Measurements from ENCODE around the gene KRTAP4-7.
"Not testable (repeated sequence)": the region's sequence is repeated elsewhere in the genome, so short reads cannot be mapped to it uniquely, and the experiment has no call there.

Gene KRTAP4-7

DNA sequence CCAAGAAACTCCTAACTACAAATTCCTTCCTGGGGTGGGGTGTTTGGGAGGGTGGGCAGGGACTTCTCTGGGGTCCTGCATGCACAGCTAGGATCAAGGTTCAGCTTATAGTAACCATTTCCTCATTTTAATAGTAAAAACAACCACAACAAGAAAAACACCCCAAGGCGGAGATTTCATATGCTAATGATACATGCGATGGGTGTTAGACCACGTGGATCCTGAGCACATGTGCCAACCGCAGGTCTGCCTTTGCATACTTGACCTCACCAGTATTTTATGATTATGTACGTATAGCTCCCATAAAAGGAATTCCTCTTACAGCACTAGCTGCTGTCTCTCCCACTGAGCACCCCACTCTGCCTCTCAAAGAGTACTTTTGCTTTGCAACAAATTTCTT, 32.3 kb downstream of the KRTAP4-7 start:
- H3K36me3 ChIP-seq (ENCODE audit: control insufficient read depth, insufficient read depth, low read length), result no peaks in the 10 kb centered on the region
- H3K4me3 ChIP-seq (ENCODE audit: low read depth, low read length), result no peak overlapping the region
- H3K4me1 ChIP-seq, result no peaks in the 10 kb centered on the region
- H3K27me3 ChIP-seq (ENCODE audit: control insufficient read depth, insufficient read depth, low read length), result no peaks in the 10 kb centered on the region
- H3K79me2 ChIP-seq, result no peaks in the 10 kb centered on the region
- H3K4me2 ChIP-seq (ENCODE audit: low read length), result no peak overlapping the region
- no peak overlapping the region for H2AFZ ChIP-seq
- H3K27ac ChIP-seq, result no peak overlapping the region
- TF ChIP-seq CTCF (IDR thresholded peaks at IDR 0.05), result no peak
- no peaks in the 10 kb centered on the region for H3K9me3 ChIP-seq (ENCODE audit: control insufficient read depth, low read length)
- no peak overlapping the region for H3K9ac ChIP-seq

- H3K4me1 ChIP-seq; H3K27ac ChIP-seq; H3K27me3 ChIP-seq (ENCODE audit: control insufficient read depth, insufficient read depth, low read length); H3K79me2 ChIP-seq; H3K9ac ChIP-seq; H2AFZ ChIP-seq; H3K36me3 ChIP-seq (ENCODE audit: control insufficient read depth, insufficient read depth, low read length); H3K4me3 ChIP-seq (ENCODE audit: low read depth, low read length); H3K9me3 ChIP-seq (ENCODE audit: control insufficient read depth, low read length); H3K4me2 ChIP-seq (ENCODE audit: low read length): not testable (repeated sequence)
These were observed 34.0 kb downstream of the KRTAP4-7 start, which contains the start of gene KRTAP4-11 for GRCh38 chr17:41117846-41118386. TSS of gene KRTAP4-11 (minus strand) at chr17:41118373. CDS start at chr17:41118315, 58 bp downstream.

DNA sequence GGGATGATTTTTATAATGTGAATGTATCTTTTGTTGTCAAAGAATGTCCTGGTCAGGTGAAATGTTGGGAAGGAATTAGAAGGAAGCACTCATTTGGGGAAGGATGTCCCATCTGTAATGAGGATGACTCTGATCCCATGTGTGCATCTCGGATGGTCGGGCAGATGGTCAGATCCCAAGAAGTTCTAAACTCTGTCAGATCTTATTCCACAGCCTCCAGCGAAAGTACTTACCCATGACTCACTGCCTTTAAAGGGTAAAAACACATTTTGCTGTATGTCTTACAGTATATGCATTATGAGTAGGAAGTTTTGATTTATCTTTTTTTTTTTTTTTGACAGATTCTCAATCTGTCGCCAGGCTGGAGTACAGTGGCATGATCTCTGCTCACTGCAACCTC, 34.8 kb downstream of the KRTAP4-7 start:
- Histone ChIP-seq H3K9me3 (ENCODE audit: control insufficient read depth, low read length) (no peaks in the 10 kb centered on the region), H3K4me3 (ENCODE audit: low read depth, low read length) (no peak overlapping the region), H3K27me3 (ENCODE audit: control insufficient read depth, insufficient read depth, low read length) (no peaks in the 10 kb centered on the region), H3K36me3 (ENCODE audit: control insufficient read depth, insufficient read depth, low read length) (no peaks in the 10 kb centered on the region), H3K4me2 (ENCODE audit: low read length) (no peak overlapping the region), H3K4me1 (no peaks in the 10 kb centered on the region), H3K27ac (no peak overlapping the region), H3K79me2 (no peaks in the 10 kb centered on the region), H3K9ac (no peak overlapping the region), H2AFZ (no peak overlapping the region)
- TF ChIP-seq CTCF (IDR thresholded peaks at IDR 0.05), result no peak

DNA sequence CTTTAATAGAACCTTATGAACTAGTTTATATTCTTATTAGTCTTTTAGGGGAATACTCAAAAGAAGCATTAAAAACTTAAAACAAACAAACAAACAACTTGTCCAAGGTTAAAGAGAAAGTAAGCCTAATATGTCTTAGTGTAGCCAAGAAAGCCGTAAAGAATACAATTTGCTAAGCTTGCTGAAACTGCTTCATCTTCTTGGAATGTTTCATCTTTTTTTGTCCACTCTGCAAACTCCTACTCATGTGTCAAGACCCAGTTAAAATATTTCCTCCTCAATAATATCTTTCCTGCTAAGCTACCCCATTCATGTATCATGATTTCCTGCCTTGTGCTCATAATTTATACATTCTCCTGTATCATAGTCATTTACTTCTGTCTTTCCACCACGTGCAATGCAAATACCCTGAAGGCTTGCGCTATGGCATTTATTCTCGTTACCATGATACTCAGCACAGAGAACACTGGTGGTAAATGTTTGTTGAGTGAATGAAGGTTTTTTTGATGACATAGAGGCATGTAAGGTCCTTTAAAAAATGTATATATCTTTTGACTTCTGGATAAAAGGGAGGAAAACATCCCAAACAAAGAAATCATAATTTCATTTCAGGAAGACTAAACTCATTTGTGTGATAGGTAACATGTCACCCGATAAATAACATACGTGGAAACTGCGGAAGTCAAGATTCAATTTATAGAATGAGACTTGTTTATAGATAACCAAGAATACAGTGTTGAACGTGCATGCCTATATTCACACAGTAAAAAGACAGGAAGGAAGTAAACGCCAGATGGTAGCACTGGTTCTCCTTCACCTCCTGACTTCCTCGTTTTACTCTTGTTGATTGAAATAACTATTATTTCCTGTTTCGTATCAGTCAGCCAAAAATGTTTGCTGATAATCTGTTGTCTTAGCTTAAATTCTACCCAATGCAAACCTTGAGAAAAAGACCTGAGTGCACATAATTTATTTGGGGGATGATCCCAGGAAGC, 36.0 kb downstream of the KRTAP4-7 start:
- not testable (repeated sequence) for H3K4me1 ChIP-seq; H3K27me3 ChIP-seq (ENCODE audit: control insufficient read depth, insufficient read depth, low read length)

GRCh38 chr17:41121742-41122141, 37.8 kb downstream of the KRTAP4-7 start:
- Histone ChIP-seq H3K27me3 (ENCODE audit: control insufficient read depth, insufficient read depth, low read length) (no peaks in the 10 kb centered on the region), H3K9ac (no peak overlapping the region), H3K79me2 (no peaks in the 10 kb centered on the region), H3K9me3 (ENCODE audit: control insufficient read depth, low read length) (no peaks in the 10 kb centered on the region), H3K4me1 (no peaks in the 10 kb centered on the region), H3K27ac (no peak overlapping the region), H3K4me3 (ENCODE audit: low read depth, low read length) (no peak overlapping the region), H3K4me2 (ENCODE audit: low read length) (no peak overlapping the region), H2AFZ (no peak overlapping the region), H3K36me3 (ENCODE audit: control insufficient read depth, insufficient read depth, low read length) (no peaks in the 10 kb centered on the region)
- no peak for TF ChIP-seq CTCF (IDR thresholded peaks at IDR 0.05)

More for the DNA sequence above, 36.0 kb downstream of the KRTAP4-7 start:
- H3K9me3 ChIP-seq (ENCODE audit: control insufficient read depth, low read length); H3K9ac ChIP-seq; H3K36me3 ChIP-seq (ENCODE audit: control insufficient read depth, insufficient read depth, low read length); H3K79me2 ChIP-seq; H3K4me2 ChIP-seq (ENCODE audit: low read length); H3K4me3 ChIP-seq (ENCODE audit: low read depth, low read length); H2AFZ ChIP-seq; H3K27ac ChIP-seq: not testable (repeated sequence)

DNA sequence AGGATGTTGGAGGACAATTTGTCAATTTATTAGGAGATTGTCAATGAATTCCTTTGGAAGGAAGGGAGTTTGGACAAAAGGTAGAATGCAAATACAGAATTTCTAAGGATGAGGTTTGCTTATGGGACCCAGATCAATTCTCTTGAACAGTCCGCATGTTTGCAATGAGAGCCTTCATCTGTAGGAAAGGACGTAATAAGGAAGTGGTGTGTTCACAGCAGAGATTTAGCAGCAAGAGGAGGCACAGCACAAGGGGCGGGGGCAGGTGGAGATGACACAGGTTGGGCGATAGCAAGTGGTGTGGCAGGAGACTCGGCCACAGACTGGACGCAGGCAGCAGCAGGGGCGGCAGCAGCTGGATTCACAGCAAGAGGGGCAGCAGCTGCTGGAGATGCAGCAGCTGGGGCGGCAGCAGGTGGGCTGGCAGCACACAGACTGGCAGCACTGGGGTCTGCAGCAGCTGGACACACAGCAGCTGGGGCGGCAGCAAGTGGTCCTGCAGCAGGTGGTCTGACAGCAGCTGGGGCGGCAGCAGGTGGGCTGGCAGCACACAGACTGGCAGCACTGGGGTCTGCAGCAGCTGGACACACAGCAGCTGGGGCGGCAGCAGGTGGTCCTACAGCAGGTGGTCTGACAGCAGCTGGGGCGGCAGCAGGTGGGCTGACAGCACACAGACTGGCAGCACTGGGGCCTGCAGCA, 39.5 kb downstream of the KRTAP4-7 start:
- not testable (repeated sequence) for H3K79me2 ChIP-seq; H3K27ac ChIP-seq; H3K4me2 ChIP-seq (ENCODE audit: low read length); H3K27me3 ChIP-seq (ENCODE audit: control insufficient read depth, insufficient read depth, low read length); H3K9me3 ChIP-seq (ENCODE audit: control insufficient read depth, low read length); H3K4me1 ChIP-seq; H2AFZ ChIP-seq; H3K4me3 ChIP-seq (ENCODE audit: low read depth, low read length); H3K9ac ChIP-seq; H3K36me3 ChIP-seq (ENCODE audit: control insufficient read depth, insufficient read depth, low read length)

DNA sequence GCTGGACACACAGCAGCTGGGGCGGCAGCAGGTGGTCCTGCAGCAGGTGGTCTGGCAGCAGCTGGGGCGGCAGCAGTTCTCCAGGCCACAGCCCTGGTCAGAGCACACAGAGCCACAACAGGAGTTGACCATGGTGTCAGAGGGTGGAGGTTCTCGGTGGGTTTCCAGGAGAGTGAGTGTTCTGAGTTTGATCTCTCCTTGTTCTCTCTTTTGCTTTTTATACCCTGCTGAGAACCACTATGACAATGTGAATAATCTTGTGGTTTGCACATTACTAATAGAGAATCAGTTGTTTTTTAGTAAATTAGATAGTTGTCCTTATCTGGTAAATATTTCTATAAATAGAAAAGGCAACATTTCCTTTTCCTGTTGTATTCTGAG, 40.0 kb downstream of the KRTAP4-7 start, which contains the start of gene KRTAP4-12:
KRTAP4-12 (minus strand) TSS at position 192 of the 381 bp plus-strand sequence; CDS start at position 132, 60 bp downstream.
- H3K27me3 ChIP-seq (ENCODE audit: control insufficient read depth, insufficient read depth, low read length); H3K36me3 ChIP-seq (ENCODE audit: control insufficient read depth, insufficient read depth, low read length); H3K4me2 ChIP-seq (ENCODE audit: low read length); H3K79me2 ChIP-seq; H3K9ac ChIP-seq; H3K9me3 ChIP-seq (ENCODE audit: control insufficient read depth, low read length); H2AFZ ChIP-seq; H3K4me1 ChIP-seq; H3K4me3 ChIP-seq (ENCODE audit: low read depth, low read length); H3K27ac ChIP-seq: not testable (repeated sequence)

Measured in parathyroid adenoma (tissue), 2 donors.